Spinal cord (tissue), 10 donors: Measurements from ENCODE around the gene CHSY1. TPM values are rescaled to one million over a fixed set of nuclear protein-coding genes. Genes with fewer than 3 reads are reported as not detected.

Experiments used
- DNase-seq, 6 donors: peaks; one replicate each; pipeline versions ENCODE4 v3.0.0 to v3.0.0-alpha.2; 2013 to 2015; ENCODE audit warnings: low spot score in 6 of 6, low read depth in 4 of 6
- H3K27ac ChIP-seq: one replicate; pipeline ENCODE4 v1.5.1; 2013; ENCODE audit warnings: low read depth, low read length, control low read depth
- H3K27me3 ChIP-seq: one replicate; pipeline ENCODE4 v1.6.1; 2013; ENCODE audit warnings: low read length; ENCODE audit not compliant: control insufficient read depth, insufficient read depth
- H3K36me3 ChIP-seq: one replicate; pipeline ENCODE4 v1.6.1; 2013; ENCODE audit warnings: low read length; ENCODE audit not compliant: control insufficient read depth, insufficient read depth
- H3K4me1 ChIP-seq: one replicate; pipeline ENCODE4 v1.6.1; 2013; ENCODE audit warnings: low read length; ENCODE audit not compliant: control insufficient read depth, insufficient read depth
- H3K4me3 ChIP-seq: one replicate; pipeline ENCODE4 v1.5.1; 2013; ENCODE audit warnings: low read depth, low read length, control low read depth
- H3K9me3 ChIP-seq: one replicate; pipeline ENCODE4 v1.6.1; 2013; ENCODE audit warnings: low read length; ENCODE audit not compliant: control insufficient read depth, insufficient read depth
- WGBS: methylation state at CpG from one replicate; pipeline ENCODE4 v1.1.5; 2013; ENCODE audit warnings: missing lambda C conversion rate; ENCODE audit not compliant: insufficient coverage; 5-methylcytosine and 5-hydroxymethylcytosine counted together
- polyA plus RNA-seq, 2 donors: library from polyadenylated mRNA; unstranded; fragments of 120-200 nt; gene quantifications; one replicate each; pipeline ENCODE4 v1.2.1, GENCODE V29; 2013; ENCODE audit not compliant: insufficient read length in 2 of 2
- total RNA-seq, 2 donors: library from RNA; depleted of rRNA in 1 of 2; stranded (reverse); fragments of 120-200 nt in 1 of 2; fragments of >200 nt in 1 of 2; gene quantifications; one replicate each; pipeline versions ENCODE4 v1.2.3 to v1.2.4, GENCODE V29; 2013 to 2014
- donor health status: healthy.

The CHSY1 gene
- total and polyA plus RNA-seq, 4 donors = 28.2 to 67.3 (median 32.6) TPM

- Histone ChIP-seq H3K27ac (no peak overlapping the region), H3K36me3 (no peaks in the 10 kb centered on the region), H3K4me1 (peaks cover 22% of the 10 kb centered on the region), H3K27me3 (no peaks in the 10 kb centered on the region), H3K4me3 (no peak overlapping the region), H3K9me3 (no peaks in the 10 kb centered on the region)
- DNase-seq = peak in 1 of 6 donors; percentile 19
- 92% methylated on average over 2 of the region's 5 CpGs for WGBS
Measured at GRCh38 chr15:101204739-101205535, 46.9 kb downstream of the CHSY1 start.

GRCh38 chr15:101203607-101204189 is 48.1 kb downstream of the CHSY1 start:
- no peaks in the 10 kb centered on the region for H3K27me3 ChIP-seq
- no peak for DNase-seq
- H3K9me3 ChIP-seq = no peaks in the 10 kb centered on the region
- H3K4me3 ChIP-seq = no peak overlapping the region
- peaks cover 25% of the 10 kb centered on the region for H3K4me1 ChIP-seq
- no peaks in the 10 kb centered on the region for H3K36me3 ChIP-seq
- 85% methylated on average over 6 of the region's 7 CpGs for WGBS
- no peak overlapping the region for H3K27ac ChIP-seq

GRCh38 chr15:101203029-101203573 is 48.7 kb downstream of the CHSY1 start:
- Histone ChIP-seq H3K27me3 (no peaks in the 10 kb centered on the region), H3K9me3 (no peaks in the 10 kb centered on the region), H3K36me3 (no peaks in the 10 kb centered on the region), H3K27ac (no peak overlapping the region), H3K4me1 (peaks cover 30% of the 10 kb centered on the region), H3K4me3 (no peak overlapping the region)
- DNase-seq = no peak
- WGBS = no CpG with 5 or more reads among the region's 4 CpGs

GRCh38 chr15:101201411-101202174 is 50.3 kb downstream of the CHSY1 start:
- peak overlapping the region; percentile 73 for H3K27ac ChIP-seq
- H3K36me3 ChIP-seq = no peaks in the 10 kb centered on the region
- H3K27me3 ChIP-seq = no peaks in the 10 kb centered on the region
- no peak overlapping the region for H3K4me3 ChIP-seq
- H3K4me1 ChIP-seq = peaks cover 33% of the 10 kb centered on the region
- no peaks in the 10 kb centered on the region for H3K9me3 ChIP-seq
- 15% methylated on average over 4 of the region's 5 CpGs for WGBS
- DNase-seq = peak in 5 of 6 donors; percentile 44 to 87 (median 62)

DNA sequence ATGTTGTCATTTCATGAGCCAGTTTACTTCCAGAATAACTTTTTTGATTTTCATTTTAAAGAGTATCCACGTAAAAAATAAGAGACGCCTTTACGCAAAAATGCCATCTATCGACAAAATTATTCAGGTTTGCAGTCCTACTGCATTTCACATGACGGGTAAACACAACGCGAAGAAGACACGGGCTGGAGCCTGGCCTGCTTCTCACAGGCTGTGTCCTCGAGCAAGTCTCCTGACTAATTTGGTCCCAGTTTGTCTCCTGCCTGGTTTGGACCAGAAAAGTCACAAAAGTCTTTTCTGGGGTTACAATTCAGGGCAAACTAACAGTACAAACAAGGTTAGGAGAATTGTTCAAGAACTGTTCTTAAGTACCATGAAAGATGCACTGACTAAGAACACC is 51.7 kb downstream of the CHSY1 start:
- Histone ChIP-seq H3K4me3 (no peak overlapping the region), H3K4me1 (peaks cover 28% of the 10 kb centered on the region), H3K27ac (no peak overlapping the region), H3K9me3 (no peaks in the 10 kb centered on the region), H3K27me3 (no peaks in the 10 kb centered on the region), H3K36me3 (no peaks in the 10 kb centered on the region)
- 81% methylated on average over 9 of the region's 9 CpGs for WGBS
- DNase-seq = no peak

DNA sequence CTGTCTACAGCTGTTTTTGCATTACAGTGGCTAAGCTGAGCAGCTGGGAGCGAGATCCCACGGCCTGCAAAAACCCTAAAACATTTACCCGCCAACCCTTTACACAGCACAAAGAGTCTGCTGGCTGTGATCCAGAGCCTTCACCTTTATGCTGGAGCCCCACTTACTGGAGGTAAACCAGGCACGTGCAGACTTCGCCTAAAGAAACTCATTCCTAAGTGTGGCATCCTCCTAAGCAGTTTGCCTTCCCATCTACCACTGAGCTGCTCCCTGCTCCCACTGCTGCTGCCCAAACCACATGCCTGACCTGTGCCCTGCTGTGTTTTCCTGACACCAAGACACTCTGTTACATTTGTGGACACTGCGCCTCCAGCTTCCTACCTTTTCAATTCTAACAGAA is 53.0 kb downstream of the CHSY1 start:
- WGBS = 57% methylated on average over 6 of the region's 6 CpGs

DNA sequence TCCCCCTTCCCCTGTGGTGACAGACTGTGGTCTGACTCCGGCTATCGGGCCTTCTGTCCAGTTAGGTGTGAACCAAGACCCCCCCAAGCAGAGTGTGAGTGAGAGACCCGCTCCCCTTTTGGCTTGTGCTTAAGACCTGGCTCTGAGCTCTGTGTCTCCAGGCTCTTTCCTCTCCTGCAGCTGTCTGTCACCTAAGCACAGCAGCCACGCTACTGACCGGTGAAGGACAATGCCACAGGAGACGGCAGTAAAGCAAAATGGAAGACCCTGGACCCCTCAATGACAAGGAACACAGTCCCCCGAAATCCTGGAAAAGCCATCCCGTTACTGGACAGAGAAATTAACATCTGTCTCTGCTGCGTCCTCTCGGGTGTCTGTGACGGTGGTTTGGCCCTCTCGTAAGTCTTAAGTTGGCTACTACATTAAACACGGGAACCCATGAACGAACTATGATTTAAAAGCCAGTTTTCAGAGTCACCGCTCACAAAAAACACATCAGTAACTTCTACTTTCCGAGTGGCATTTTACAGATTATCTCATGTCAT is 53.7 kb downstream of the CHSY1 start:
- 78% methylated on average over 16 of the region's 16 CpGs for WGBS
- DNase-seq = no peak
- Histone ChIP-seq H3K36me3 (peaks cover 4% of the 10 kb centered on the region), H3K4me3 (no peak overlapping the region), H3K27me3 (no peaks in the 10 kb centered on the region), H3K4me1 (peaks cover 35% of the 10 kb centered on the region), H3K27ac (peak overlapping the region; percentile 7), H3K9me3 (no peaks in the 10 kb centered on the region)

More for the DNA sequence above, 53.0 kb downstream of the CHSY1 start:
- no peaks in the 10 kb centered on the region for H3K9me3 ChIP-seq
- DNase-seq = no peak
- H3K4me3 ChIP-seq = no peak overlapping the region
- H3K27ac ChIP-seq = peak overlapping the region; percentile 7
- H3K36me3 ChIP-seq = no peaks in the 10 kb centered on the region
- H3K27me3 ChIP-seq = no peaks in the 10 kb centered on the region
- H3K4me1 ChIP-seq = peaks cover 29% of the 10 kb centered on the region

GRCh38 chr15:101194546-101195125 is 57.2 kb downstream of the CHSY1 start:
- peaks cover 26% of the 10 kb centered on the region for H3K4me1 ChIP-seq
- WGBS = 66% methylated on average over 2 of the region's 8 CpGs
- peaks cover 6% of the 10 kb centered on the region for H3K36me3 ChIP-seq
- peak in 1 of 6 donors; percentile 77 for DNase-seq
- no peaks in the 10 kb centered on the region for H3K9me3 ChIP-seq
- H3K27me3 ChIP-seq = no peaks in the 10 kb centered on the region
- H3K4me3 ChIP-seq = no peak overlapping the region
- H3K27ac ChIP-seq = no peak overlapping the region
